ENCODE measurements around the gene UBE2L6.

The UBE2L6 gene

DNA sequence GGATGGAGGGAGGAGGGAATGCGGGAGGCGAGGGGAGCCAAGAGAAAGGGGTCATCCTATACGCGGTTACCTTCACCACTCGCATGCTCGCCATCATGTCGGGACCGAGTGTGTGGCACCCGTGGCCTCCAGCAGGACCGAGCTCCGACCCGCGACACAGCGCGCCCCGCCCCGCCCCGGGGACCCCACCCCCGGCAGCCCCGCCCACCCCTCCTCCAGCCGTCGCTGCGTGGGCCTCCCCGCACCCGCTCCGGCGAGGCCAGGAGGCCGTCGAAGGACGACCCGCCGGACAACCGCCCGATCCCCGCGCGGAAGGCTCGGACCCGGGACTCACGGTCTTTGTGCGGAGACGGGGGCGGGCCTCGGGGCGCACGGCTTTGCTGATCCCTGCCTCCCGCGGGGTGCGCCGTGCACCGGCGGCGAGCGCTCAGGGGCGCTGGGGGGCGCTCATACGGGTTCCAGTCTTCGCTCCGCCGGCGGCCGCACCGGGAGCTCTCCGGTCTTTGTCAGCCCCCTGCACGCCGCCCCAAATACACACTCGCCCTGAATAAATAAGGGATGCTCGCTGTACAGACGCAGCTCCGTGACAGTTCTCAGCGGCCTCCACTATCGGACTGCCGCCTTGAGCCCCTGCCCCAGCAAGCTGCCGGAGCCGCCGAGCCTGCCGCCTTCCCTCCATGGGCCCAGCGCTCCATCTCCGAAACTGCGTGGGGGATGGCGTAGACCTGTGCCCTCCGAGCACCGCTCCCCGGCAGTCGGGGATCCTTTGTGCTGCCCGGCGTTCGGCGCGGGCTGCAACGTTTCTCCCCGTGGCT, at the start of gene UBE2L6:
UBE2L6 (minus strand) TSS at position 158 of the 815 bp plus-strand sequence; CDS start at position 97, 61 bp downstream.
- no peaks in the 10 kb centered on the region for H3K27me3 ChIP-seq (replicated peaks; ENCODE audit: control insufficient read depth, insufficient read depth, low read length)
- H3K36me3 ChIP-seq (ENCODE audit: control insufficient read depth, insufficient read depth, low read length, severe bottlenecking), result no peaks in the 10 kb centered on the region
- DNase-seq (ENCODE audit: low read depth), result peak; percentile 72
- peak within 1 kb of the TSS; percentile 95 for H3K9ac ChIP-seq (ENCODE audit: low read length)
- peaks cover 27% of the 10 kb centered on the region for H3K4me1 ChIP-seq (ENCODE audit: control insufficient read depth, insufficient read depth, low read length)
- no peaks in the 10 kb centered on the region for H3K9me3 ChIP-seq (ENCODE audit: control insufficient read depth, low read length)
- H3K4me3 ChIP-seq (ENCODE audit: low read length), result peak within 1 kb of the TSS; percentile 96

- Histone ChIP-seq H3K4me3 (ENCODE audit: low read length) (no peak overlapping the region), H3K4me1 (ENCODE audit: control insufficient read depth, insufficient read depth, low read length) (no peaks in the 10 kb centered on the region), H3K36me3 (ENCODE audit: control insufficient read depth, insufficient read depth, low read length, severe bottlenecking) (peaks cover 43% of the 10 kb centered on the region), H3K27me3 (replicated peaks; ENCODE audit: control insufficient read depth, insufficient read depth, low read length) (no peaks in the 10 kb centered on the region), H3K9me3 (ENCODE audit: control insufficient read depth, low read length) (peaks cover 9% of the 10 kb centered on the region), H3K9ac (ENCODE audit: low read length) (no peak overlapping the region)
- no peak for DNase-seq (ENCODE audit: low read depth)
These were observed 49.1 kb upstream of the UBE2L6 start for GRCh38 chr11:57616595-57616994.

GRCh38 chr11:57615308-57615707, 47.8 kb upstream of the UBE2L6 start:
- no peak overlapping the region for H3K4me3 ChIP-seq (ENCODE audit: low read length)
- H3K9ac ChIP-seq (ENCODE audit: low read length), result no peak overlapping the region
- H3K9me3 ChIP-seq (ENCODE audit: control insufficient read depth, low read length), result peaks cover 9% of the 10 kb centered on the region
- peaks cover 54% of the 10 kb centered on the region for H3K36me3 ChIP-seq (ENCODE audit: control insufficient read depth, insufficient read depth, low read length, severe bottlenecking)
- H3K4me1 ChIP-seq (ENCODE audit: control insufficient read depth, insufficient read depth, low read length), result no peaks in the 10 kb centered on the region
- no peak for DNase-seq (ENCODE audit: low read depth)
- H3K27me3 ChIP-seq (replicated peaks; ENCODE audit: control insufficient read depth, insufficient read depth, low read length), result no peaks in the 10 kb centered on the region

DNA sequence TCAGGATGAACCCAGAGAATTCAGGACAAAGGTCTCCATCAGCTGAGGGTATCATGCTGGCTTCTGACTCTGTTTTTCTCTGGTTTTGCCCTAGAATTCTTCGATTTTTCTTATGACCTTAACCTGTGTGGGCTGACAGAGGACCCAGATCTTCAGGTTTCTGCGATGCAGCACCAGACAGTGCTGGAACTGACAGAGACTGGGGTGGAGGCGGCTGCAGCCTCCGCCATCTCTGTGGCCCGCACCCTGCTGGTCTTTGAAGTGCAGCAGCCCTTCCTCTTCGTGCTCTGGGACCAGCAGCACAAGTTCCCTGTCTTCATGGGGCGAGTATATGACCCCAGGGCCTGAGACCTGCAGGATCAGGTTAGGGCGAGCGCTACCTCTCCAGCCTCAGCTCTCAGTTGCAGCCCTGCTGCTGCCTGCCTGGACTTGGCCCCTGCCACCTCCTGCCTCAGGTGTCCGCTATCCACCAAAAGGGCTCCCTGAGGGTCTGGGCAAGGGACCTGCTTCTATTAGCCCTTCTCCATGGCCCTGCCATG, 46.8 kb upstream of the UBE2L6 start:
- no peak for DNase-seq (ENCODE audit: low read depth)
- Histone ChIP-seq H3K36me3 (ENCODE audit: control insufficient read depth, insufficient read depth, low read length, severe bottlenecking) (peaks cover 62% of the 10 kb centered on the region), H3K9ac (ENCODE audit: low read length) (no peak overlapping the region), H3K4me3 (ENCODE audit: low read length) (no peak overlapping the region), H3K4me1 (ENCODE audit: control insufficient read depth, insufficient read depth, low read length) (no peaks in the 10 kb centered on the region), H3K27me3 (replicated peaks; ENCODE audit: control insufficient read depth, insufficient read depth, low read length) (no peaks in the 10 kb centered on the region), H3K9me3 (ENCODE audit: control insufficient read depth, low read length) (peaks cover 2% of the 10 kb centered on the region)

DNA sequence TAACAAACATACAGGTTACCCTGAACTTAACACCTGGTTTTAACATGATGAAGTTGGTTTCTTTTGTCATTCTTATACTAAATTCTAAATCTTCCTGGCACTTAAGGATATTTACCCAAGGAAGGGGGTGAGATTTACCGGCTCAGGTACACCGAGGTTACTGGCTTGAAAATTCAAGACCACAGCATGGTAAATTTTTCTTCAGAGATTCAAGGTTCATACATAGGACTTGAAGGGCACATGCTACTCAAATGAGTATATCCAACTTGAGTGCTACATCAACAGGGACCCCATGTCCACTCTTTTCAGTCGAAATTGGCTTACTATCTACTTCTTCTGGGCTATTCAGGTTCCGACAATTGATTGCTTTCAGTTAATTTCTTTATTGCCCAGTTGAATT, 42.7 kb upstream of the UBE2L6 start:
- Histone ChIP-seq H3K9me3 (ENCODE audit: control insufficient read depth, low read length) (no peaks in the 10 kb centered on the region), H3K4me1 (ENCODE audit: control insufficient read depth, insufficient read depth, low read length) (no peaks in the 10 kb centered on the region), H3K4me3 (ENCODE audit: low read length) (no peak overlapping the region), H3K27me3 (replicated peaks; ENCODE audit: control insufficient read depth, insufficient read depth, low read length) (no peaks in the 10 kb centered on the region), H3K36me3 (ENCODE audit: control insufficient read depth, insufficient read depth, low read length, severe bottlenecking) (peaks cover 79% of the 10 kb centered on the region), H3K9ac (ENCODE audit: low read length) (no peak overlapping the region)
- DNase-seq (ENCODE audit: low read depth), result no peak

DNA sequence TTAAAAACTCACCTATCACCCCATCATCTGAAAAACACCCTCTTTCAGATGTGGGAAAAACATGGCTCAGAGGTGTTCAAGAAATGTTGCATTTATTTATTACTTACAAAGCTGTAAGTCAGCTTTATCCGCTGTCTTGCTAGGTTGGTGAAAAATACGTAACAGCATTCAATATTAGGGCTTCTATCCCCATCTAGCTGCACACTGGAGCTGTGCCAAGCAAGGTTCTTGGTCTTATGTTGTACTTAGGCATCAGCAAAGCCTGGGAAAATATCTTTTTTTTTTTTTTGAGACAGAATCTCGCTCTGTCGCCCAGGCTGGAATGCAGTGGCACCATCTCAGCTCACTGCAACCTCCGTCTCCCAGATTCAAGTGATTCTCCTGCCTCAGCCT, 37.6 kb upstream of the UBE2L6 start:
- H3K4me1 ChIP-seq (ENCODE audit: control insufficient read depth, insufficient read depth, low read length), result no peaks in the 10 kb centered on the region
- peaks cover 52% of the 10 kb centered on the region for H3K36me3 ChIP-seq (ENCODE audit: control insufficient read depth, insufficient read depth, low read length, severe bottlenecking)
- no peak for DNase-seq (ENCODE audit: low read depth)
- no peaks in the 10 kb centered on the region for H3K9me3 ChIP-seq (ENCODE audit: control insufficient read depth, low read length)
- no peaks in the 10 kb centered on the region for H3K27me3 ChIP-seq (replicated peaks; ENCODE audit: control insufficient read depth, insufficient read depth, low read length)
- no peak overlapping the region for H3K9ac ChIP-seq (ENCODE audit: low read length)
- H3K4me3 ChIP-seq (ENCODE audit: low read length), result no peak overlapping the region

DNA sequence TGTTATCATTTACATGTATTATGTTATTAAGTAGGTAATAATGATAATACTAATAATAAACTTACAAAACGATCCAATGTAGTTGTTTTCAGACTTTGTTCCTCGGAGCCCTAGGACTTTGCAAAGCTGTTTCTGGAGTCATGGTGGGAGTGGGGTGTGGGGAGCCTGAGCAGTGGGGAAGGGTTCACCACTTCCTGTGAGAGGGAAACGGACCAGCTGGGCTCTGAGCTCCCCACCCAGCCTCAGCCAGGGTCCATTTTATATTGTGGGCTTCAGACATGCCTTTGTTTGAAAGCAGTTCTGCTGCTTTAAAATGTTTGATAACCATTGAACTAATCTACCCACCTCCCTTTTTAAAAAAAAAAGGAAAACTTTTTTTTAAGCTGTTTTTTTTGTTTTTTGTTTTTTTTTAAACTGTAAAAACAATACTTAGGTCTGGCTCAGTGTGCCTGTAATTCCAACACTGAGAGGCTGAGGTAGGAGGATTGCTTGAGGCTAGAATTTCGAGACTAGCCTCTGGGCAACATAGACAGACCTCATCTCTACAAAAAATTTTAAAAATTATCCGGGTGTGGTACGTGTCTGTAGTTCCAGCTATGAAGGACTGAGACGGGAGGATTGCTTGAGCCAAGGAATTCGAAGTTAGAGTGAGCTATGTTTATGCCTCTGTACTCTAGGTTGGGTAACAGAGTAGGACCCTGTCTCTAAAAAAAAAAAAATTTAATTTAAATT, 37.0 kb upstream of the UBE2L6 start:
- no peak for DNase-seq (ENCODE audit: low read depth)
- Histone ChIP-seq H3K36me3 (ENCODE audit: control insufficient read depth, insufficient read depth, low read length, severe bottlenecking) (peaks cover 49% of the 10 kb centered on the region), H3K9ac (ENCODE audit: low read length) (no peak overlapping the region), H3K27me3 (replicated peaks; ENCODE audit: control insufficient read depth, insufficient read depth, low read length) (no peaks in the 10 kb centered on the region), H3K4me3 (ENCODE audit: low read length) (no peak overlapping the region), H3K9me3 (ENCODE audit: control insufficient read depth, low read length) (no peaks in the 10 kb centered on the region), H3K4me1 (ENCODE audit: control insufficient read depth, insufficient read depth, low read length) (peaks cover 4% of the 10 kb centered on the region)

DNA sequence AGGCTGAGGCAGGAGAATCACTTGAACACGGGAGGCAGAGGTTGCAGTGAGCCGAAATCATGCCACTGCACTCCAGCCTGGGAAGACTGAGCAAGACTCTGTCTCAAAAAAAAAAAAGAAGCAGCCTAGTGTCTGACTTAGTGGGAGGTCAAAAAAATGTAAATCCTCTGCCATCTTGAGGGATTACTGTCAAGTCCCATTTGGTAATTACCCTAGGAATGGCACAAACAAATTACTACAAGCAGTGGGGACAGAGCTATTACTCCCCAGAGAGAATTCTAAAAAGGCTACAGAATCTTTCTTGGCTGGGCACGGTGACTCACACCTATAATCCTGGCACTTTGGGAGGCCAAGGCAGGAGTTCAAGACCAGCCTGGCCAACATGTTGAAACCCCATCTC, 33.8 kb upstream of the UBE2L6 start:
- H3K9ac ChIP-seq (ENCODE audit: low read length), result no peak overlapping the region
- H3K9me3 ChIP-seq (ENCODE audit: control insufficient read depth, low read length), result no peaks in the 10 kb centered on the region
- peaks cover 29% of the 10 kb centered on the region for H3K36me3 ChIP-seq (ENCODE audit: control insufficient read depth, insufficient read depth, low read length, severe bottlenecking)
- no peaks in the 10 kb centered on the region for H3K27me3 ChIP-seq (replicated peaks; ENCODE audit: control insufficient read depth, insufficient read depth, low read length)
- peaks cover 24% of the 10 kb centered on the region for H3K4me1 ChIP-seq (ENCODE audit: control insufficient read depth, insufficient read depth, low read length)
- H3K4me3 ChIP-seq (ENCODE audit: low read length), result no peak overlapping the region
- no peak for DNase-seq (ENCODE audit: low read depth)

GRCh38 chr11:57599381-57599780, 31.9 kb upstream of the UBE2L6 start:
- peak overlapping the region; percentile 88 for H3K4me3 ChIP-seq (ENCODE audit: low read length)
- DNase-seq (ENCODE audit: low read depth), result no peak
- no peaks in the 10 kb centered on the region for H3K27me3 ChIP-seq (replicated peaks; ENCODE audit: control insufficient read depth, insufficient read depth, low read length)
- peaks cover 17% of the 10 kb centered on the region for H3K36me3 ChIP-seq (ENCODE audit: control insufficient read depth, insufficient read depth, low read length, severe bottlenecking)
- peak overlapping the region; percentile 82 for H3K9ac ChIP-seq (ENCODE audit: low read length)
- H3K9me3 ChIP-seq (ENCODE audit: control insufficient read depth, low read length), result no peaks in the 10 kb centered on the region
- peaks cover 24% of the 10 kb centered on the region for H3K4me1 ChIP-seq (ENCODE audit: control insufficient read depth, insufficient read depth, low read length)

DNA sequence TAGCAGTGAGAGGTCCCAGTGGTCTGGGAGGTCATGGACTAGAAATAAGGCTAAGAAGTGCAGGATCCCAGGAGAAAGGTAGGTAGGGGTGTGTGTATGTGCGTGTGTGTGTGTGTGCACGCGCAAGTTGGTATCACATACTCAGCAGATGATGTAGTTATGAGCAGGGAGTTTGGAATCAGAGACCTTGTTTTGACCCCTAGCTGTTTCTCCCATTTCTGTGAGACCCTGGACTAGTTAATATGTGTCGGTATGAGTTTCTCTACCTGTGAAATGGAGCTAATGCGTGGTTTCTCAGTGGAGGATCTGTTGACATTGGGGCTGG, 31.3 kb upstream of the UBE2L6 start:
- no peaks in the 10 kb centered on the region for H3K9me3 ChIP-seq (ENCODE audit: control insufficient read depth, low read length)
- H3K9ac ChIP-seq (ENCODE audit: low read length), result peak overlapping the region; percentile 82
- no peaks in the 10 kb centered on the region for H3K27me3 ChIP-seq (replicated peaks; ENCODE audit: control insufficient read depth, insufficient read depth, low read length)
- peak overlapping the region; percentile 88 for H3K4me3 ChIP-seq (ENCODE audit: low read length)
- no peak for DNase-seq (ENCODE audit: low read depth)
- H3K36me3 ChIP-seq (ENCODE audit: control insufficient read depth, insufficient read depth, low read length, severe bottlenecking), result peaks cover 17% of the 10 kb centered on the region
- H3K4me1 ChIP-seq (ENCODE audit: control insufficient read depth, insufficient read depth, low read length), result peaks cover 24% of the 10 kb centered on the region
